NCI-H1417 (cell line): ENCODE results near the gene RBM20.
"Not testable (repeated sequence)": the region's sequence is repeated elsewhere in the genome, so short reads cannot be mapped to it uniquely, and the experiment has no call there.

ENCODE experiments used
- DNase-seq, 3 experiments: peaks; one replicate each; lab custom pipeline; 2025; lab: John Stamatoyannopoulos, UW

Gene RBM20

DNA sequence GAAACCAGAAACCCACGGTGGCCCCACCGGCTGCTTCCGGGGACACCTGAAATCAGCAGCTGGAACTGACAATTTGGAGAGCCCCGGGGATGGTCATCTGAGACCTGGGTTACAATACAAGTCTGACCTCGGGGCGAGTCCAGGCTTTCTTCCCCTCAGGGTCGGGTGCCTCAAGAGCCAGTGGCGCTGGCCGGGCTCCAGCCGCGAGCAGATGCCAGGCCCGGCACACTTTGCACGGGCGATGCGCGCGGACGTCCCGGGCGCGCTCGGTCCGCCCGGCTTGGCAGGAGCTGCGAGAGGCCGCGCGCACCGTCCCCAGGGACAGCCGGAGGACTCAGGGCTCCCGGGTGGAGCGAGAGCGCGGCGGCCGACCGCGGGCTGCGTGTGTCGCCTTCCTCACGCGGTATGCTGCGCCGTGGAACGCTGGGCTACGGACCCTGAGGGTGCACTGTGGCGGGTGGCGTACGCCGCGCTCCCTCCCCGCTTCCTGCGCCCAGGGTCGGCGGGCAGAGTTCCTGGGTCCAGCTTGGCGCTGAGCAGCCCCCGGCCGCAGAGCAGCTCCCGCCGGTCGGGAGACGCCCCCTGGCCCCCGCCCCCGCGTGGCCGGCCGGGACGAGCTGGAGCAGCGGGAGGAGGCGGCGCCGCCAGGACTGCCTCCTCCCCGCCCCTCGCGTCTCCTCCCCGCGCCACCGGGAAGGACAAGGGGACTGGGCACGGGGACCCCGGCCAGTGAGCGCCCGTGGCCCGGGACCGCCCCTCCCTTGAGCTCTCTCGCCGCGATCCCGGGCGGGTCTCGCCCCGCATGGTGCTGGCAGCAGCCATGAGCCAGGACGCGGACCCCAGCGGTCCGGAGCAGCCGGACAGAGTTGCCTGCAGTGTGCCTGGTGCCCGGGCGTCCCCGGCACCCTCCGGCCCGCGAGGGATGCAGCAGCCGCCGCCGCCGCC, at the start of gene RBM20:
Gene RBM20, plus strand, starts transcription at position 684 of the 945 bp plus-strand sequence. Its CDS starts 119 bp downstream, at position 803.
- DNase-seq: peak; percentile 54 to 62 (median 60)

DNA sequence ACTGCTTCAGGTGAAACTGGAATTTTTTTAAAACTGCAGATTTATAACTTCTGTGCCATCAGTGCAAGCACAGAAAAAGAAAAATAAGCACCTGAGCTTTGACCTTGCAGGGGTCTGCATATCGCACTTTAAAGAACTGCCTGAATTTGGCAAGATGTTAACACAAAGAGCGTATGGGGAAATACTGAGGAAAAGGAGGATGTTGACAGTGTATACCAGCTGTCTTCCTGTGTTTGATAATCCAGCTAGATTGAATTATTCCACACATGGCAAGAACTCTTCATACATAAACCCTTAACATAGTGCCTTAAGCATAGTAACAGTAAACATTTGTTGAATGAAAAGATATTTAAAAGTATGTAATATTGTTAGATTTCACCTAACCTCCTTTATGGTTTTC, 46.7 kb upstream of the RBM20 start:
- DNase-seq: no peak

DNA sequence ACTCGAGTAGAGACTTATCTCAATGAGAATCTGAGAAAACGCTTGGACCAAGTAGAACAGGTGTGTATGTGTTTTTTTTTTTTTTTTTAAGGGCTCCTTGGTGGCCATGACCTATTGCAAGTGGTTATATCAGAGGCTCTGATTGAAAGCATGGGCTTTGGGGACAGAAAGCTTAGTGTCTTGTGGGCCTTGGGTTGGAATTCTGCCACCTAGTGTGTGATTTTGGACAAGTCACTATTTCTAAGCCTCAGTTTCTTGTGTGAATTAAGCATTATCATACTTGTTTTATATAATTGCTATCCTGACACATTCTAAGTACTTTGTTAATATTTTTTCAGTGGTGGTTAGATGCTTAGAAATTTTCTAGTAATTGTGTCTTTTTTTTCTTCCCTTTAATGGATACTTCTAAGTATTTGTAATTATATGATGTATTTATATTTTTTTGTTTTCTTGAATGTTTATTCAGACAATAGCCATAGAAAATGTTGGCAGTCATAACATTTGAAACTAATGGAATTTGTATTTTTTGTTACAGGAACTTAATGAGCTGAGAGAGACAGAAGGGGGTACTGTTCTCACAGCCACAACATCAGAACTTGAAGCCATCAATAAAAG, 43.5 kb upstream of the RBM20 start:
- DNase-seq: peak in 2 of 3 experiments; percentile 17 to 69

DNA sequence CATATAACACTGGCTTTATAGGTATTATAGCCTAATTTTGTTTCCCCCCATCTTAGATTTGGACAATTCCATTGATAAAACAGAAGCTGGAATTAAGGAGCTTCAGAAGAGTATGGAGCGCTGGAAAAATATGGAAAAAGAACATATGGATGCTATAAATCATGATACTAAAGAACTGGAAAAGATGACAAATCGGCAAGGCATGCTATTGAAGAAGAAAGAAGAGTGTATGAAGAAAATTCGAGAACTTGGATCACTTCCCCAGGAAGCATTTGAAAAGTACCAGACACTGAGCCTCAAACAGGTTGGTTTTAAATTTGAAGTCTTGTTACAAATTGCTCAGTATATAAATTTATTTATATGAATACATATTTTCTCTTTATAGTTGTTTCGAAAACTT, 42.6 kb upstream of the RBM20 start:
- DNase-seq: no peak

DNA sequence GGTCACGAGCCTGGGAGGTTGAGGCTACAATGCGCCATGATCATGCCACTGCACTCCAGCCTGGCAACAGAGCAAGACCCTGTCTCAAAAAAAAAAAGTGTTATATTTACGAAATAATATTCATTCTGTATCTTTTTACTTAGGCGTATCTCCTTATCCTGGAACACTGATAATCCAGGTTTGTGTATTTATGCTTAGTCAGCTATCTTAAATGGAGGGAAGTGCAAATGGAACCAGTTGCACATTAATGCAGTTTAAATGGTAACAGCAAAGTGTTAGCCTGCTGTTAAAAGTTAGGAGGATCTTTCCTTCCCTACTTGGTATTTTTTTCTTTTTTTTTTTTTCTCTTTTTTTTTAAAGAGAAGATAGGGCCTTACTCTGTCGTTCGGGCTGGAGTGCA, 36.0 kb upstream of the RBM20 start:
- no peak for DNase-seq

- peak; percentile 48 to 77 (median 77) for DNase-seq
Observed at GRCh38 chr10:110609605-110610004, 34.5 kb upstream of the RBM20 start.

DNA sequence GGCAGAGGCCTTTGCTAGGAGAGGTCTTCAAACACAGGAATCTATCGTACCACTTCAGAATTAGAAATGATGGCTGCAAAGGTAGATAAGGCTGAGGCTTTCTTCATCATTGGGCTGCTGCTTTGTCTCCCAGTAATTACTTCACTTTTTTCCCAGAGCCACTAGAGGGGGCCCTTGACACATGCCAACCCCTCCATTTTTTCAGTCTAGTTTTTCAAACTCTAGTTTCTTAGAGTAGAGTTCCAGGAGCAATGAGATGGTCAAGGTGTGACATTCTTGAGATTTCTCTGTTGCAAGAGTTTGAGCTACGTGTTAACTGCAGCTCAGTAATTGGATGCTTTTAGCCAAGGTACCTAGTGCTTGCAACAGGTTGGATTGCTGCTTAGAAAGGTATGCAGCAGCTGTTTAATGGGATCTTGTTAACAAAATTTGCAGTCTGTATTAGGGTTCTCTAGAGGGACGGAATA, 33.8 kb upstream of the RBM20 start:
- peak; percentile 48 to 71 (median 49) for DNase-seq

DNA sequence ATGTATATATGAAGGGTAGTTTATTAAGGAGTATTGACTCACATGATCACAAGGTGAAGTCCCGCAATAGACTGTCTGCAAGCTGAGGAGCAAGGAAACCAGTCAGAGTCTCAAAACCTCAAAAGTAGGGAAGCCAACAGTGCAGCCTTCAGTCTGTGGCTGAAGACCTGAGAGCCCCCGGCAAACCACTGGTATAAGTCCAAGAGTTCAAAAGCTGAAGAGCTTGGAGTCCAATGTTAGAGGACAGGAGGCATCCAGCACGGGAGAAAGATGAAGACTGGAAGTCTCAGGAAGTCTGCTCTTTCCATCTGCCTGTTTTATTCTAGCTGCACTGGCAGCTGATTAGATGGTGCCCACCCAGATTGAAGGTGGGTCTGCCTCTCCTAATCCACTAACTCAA, 33.4 kb upstream of the RBM20 start:
- not testable (repeated sequence) for DNase-seq

DNA sequence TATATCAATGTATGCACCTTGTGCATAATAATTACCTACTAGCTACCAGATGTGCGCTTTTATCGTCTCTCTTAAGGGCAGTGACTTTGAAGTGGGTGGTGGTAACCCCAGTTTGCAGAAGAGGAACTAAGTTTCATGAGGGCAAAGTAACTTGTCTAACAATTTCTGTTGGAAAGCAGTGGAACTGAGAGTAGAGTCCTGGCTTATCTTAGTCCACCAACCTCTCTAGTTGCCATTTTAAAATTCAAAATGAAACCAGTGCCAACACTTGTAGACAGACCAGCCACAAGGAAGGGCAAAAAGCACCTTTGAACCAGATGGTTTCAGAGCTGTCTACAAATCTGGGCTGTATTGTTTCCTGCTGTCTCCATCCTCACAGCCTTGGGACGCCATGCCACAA, 32.0 kb upstream of the RBM20 start:
- no peak for DNase-seq

DNA sequence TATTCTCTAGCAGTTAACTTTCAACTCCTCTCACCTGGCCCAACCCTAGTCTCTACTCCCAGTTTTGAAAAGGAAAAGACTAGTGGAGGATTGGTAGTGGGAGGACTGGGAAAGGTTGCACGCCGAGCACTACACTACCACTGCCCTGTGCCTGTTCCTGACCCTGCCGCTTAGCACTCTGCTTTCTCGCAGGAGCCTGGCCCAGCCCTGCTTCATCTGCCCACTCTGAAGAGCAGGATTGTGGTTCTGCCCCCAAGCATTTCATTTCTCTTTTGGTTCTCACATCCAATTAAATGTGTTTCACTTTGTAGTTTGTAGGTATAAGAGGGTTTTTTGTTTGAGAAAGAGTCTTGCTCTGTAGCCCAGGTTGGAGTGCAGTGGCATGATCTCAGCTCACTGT, 31.5 kb upstream of the RBM20 start:
- no peak for DNase-seq

- DNase-seq: no peak
Observed at GRCh38 chr10:110613341-110613995, 30.7 kb upstream of the RBM20 start.

DNA sequence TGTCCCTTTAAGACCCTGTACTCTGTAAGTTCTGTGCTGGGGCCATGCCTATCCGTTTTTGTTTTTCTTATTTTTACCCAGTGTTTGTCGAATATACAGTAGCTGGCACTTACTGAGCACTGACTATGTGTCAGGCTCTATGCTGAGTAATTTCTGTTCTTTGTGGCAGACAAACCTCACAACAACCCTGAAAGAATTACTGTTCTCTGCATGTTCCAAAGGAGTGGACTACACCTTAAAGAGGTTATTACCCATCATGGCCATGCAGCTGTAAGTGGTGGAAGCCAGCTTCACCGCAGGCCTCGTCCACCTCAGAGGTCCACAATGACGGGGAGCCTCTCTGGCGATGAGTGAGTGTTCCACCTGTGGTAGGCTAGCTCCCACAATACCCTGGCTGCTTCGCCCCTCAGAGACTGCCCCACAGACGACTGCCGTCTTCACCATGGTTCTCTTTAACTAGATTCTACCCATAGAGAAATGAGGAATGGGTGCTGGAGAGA, 30.1 kb upstream of the RBM20 start:
- DNase-seq: no peak

DNA sequence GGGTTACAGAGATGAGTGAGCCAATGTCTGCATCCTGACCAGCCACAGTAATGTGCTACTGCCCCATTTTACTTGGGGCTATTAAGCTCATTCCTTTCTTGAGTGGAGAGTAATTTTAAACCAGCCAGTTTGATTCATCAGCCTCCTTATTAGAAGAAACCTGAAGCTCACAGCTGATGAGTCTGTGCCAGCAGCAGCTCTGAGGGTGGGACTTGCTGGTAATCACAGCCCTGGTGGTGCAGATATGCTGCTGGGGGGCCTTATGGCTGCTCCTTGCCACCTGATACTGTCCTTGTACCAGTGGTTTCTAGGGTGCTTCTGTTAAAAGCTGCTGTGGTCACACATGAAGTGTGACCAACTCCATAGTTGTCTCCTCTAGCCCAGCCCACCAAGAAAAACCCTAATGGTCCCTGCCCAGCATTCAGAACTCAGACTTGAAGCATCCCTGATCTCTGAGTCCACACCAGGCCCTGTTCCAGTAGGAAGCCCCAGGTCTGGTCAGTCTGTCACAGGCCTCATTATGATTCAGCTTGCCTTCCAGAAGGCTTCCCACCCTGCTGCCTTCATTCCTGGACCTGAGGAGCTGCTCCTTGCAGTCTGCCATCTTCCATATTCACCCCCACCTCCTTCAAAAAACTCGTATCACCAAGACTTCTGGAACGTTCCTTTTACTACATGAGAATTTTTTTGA, 28.9 kb upstream of the RBM20 start:
- peak in 1 of 3 experiments; percentile 1 for DNase-seq

DNA sequence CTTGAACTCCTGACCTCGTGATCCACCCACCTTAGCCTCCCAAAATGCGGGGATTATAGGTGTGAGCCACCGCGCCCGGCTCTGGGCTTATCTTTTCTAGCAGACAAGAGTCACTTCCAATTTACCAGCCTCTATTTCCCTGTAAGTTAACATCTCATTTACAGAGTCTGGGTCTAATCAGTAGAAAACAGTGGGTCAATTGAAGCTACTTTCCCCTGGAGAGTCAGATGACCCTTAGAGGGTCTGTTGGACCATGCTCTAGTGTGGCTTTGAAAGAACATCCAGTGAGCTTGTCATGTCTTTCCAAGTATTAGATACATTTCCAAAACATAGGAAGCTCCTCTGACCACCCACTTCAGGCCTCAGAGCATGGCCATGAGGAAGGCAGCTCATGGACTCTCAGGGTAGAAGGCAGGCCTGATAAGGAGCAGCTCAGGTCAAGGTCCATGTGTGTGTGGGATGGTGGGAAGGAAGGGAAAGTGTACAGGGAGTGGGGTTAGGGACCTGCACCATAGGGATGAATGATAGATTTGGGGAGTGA, 27.6 kb upstream of the RBM20 start:
- no peak for DNase-seq

GRCh38 chr10:110617425-110618229, 26.5 kb upstream of the RBM20 start:
- peak; percentile 19 to 63 (median 25) for DNase-seq

DNA sequence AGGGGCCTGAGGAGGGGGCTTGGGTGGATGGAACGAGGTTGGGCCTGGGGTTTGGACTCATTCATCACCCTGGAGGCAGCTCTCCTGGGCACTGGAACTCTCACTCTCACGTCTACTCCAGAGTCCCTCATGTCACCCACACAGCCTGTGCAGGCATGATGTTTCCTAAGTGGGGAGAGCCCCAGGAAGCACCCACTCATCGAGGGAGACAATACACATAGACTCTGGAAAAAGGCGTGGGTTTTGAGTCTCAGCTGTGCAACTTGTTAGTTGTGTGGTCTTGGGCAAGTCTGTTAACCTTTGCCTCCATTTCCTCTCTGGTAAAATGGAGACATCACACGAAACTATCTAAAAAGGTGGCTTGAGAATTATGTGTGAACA, 25.9 kb upstream of the RBM20 start:
- no peak for DNase-seq

GRCh38 chr10:110619514-110620397, 24.4 kb upstream of the RBM20 start:
- peak in 1 of 3 experiments; percentile 27 for DNase-seq

DNA sequence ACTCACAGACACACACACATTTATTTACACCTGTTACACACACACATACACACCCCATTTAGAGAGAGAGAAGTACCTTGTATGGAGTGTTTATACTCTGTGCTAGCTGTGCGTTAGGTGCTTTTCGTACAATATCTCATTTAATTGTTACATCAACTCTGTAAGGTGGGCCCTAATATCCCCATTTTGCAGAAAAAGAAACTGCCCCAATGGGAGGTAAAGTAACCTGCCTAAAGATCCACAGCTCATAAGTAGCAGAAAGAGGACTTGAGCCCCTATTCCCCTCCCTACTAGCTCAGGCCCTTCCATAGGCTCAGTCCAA, 23.8 kb upstream of the RBM20 start:
- no peak for DNase-seq

GRCh38 chr10:110623316-110623715, 20.8 kb upstream of the RBM20 start:
- DNase-seq: not testable (repeated sequence)
